ENCODE data around the gene HOXB7. TPM values are rescaled to one million over a fixed set of nuclear protein-coding genes. Genes with fewer than 3 reads are reported as not detected.
A peak's percentile ranks its signal among the peaks of the same experiment; 100 is the strongest.

Gene HOXB7
- total RNA-seq, 4 donors from 2014 or later, result 0.38 to 0.64 TPM; not detected in 2

- intact Hi-C loops (cut with DNase I), result no loop called here
- H3K27me3 ChIP-seq, result peaks cover 0 to 71% (median 0%) of the 10 kb centered on the region in 4 donors
- 56 to 57% methylated on average over 14 to 16 of the region's 16 CpGs for WGBS, 2 donors
- H3K4me1 ChIP-seq, result peaks cover 36 to 100% (median 80%) of the 10 kb centered on the region in 3 donors
- no peak for DNase-seq
- H3K36me3 ChIP-seq, result no peaks in the 10 kb centered on the region
- no peaks in the 10 kb centered on the region for H3K9me3 ChIP-seq
- H3K4me3 ChIP-seq, result peak overlapping the region; percentile 18 to 54 (median 38)
- no peak for TF ChIP-seq POLR2A (IDR thresholded peaks at IDR 0.05)
- TF ChIP-seq CTCF (IDR thresholded peaks at IDR 0.05), result no peak
- peak overlapping the region; percentile 89 to 95 (median 92) for H3K27ac ChIP-seq
These were observed 51.5 kb downstream of the HOXB7 start for GRCh38 chr17:48559122-48559839.

- no peak for TF ChIP-seq CTCF (IDR thresholded peaks at IDR 0.05)
- no peak for TF ChIP-seq POLR2A (IDR thresholded peaks at IDR 0.05)
- Histone ChIP-seq H3K36me3 (no peaks in the 10 kb centered on the region), H3K9me3 (no peaks in the 10 kb centered on the region), H3K27me3 (peaks cover 0 to 71% (median 0%) of the 10 kb centered on the region in 4 donors), H3K4me1 (peaks cover 31 to 100% (median 80%) of the 10 kb centered on the region in 3 donors), H3K27ac (peak overlapping the region; percentile 89 to 95 (median 92)), H3K4me3 (peak overlapping the region; percentile 18 to 54 (median 38))
- 52 to 66% methylated on average over 2 of the region's 2 CpGs for WGBS, 2 donors
- intact Hi-C loops (cut with DNase I), result no loop called here
- DNase-seq, result no peak
These were observed 52.0 kb downstream of the HOXB7 start for GRCh38 chr17:48558831-48559121.

GRCh38 chr17:48558057-48558830 is 52.6 kb downstream of the HOXB7 start:
- H3K27ac ChIP-seq, result peak overlapping the region; percentile 89 to 95 (median 92)
- peak overlapping the region; percentile 18 to 54 (median 38) for H3K4me3 ChIP-seq
- H3K4me1 ChIP-seq, result peaks cover 29 to 100% (median 76%) of the 10 kb centered on the region in 3 donors
- intact Hi-C loops (cut with DNase I), result no loop called here
- no peaks in the 10 kb centered on the region for H3K36me3 ChIP-seq
- no peak for TF ChIP-seq POLR2A (IDR thresholded peaks at IDR 0.05)
- no peak for TF ChIP-seq CTCF (IDR thresholded peaks at IDR 0.05)
- no peaks in the 10 kb centered on the region for H3K9me3 ChIP-seq
- H3K27me3 ChIP-seq, result peaks cover 0 to 66% (median 0%) of the 10 kb centered on the region in 4 donors
- 60 to 66% methylated on average over 6 to 12 of the region's 13 CpGs for WGBS, 2 donors
- no peak for DNase-seq

Small RNAs within 50 kb of the gene (small RNA-seq; reads per million reads assigned to genes)
- gene MIR196A1, result 0 to 0.09 (median 0.04) reads per million in 4 donors

Other genes starting within 250 kb of the HOXB7 start
- 1 to 10 TPM in 2 of 4 donors, under 1 TPM in 1, not detected in 1; 0.83 to 5.1 (median 3.4) TPM for gene SKAP1, start 180.8 kb downstream of the HOXB7 start, total RNA-seq
- under 1 TPM in 1 of 4 donors, not detected in 3; 0.19 TPM for gene HOXB1, start 80.0 kb downstream of the HOXB7 start, total RNA-seq
- gene HOXB2, start 65.9 kb downstream of the HOXB7 start, total RNA-seq, result 10 to 100 TPM in 3 of 4 donors, 1 to 10 TPM in 1; 9.2 to 24.2 (median 17.1) TPM
- gene HOXB4, start 32.7 kb downstream of the HOXB7 start, total RNA-seq, result 1 to 10 TPM in 3 of 4 donors, under 1 TPM in 1; 0.27 to 2.9 (median 1.8) TPM
- gene HOXB3, start 20.8 kb downstream of the HOXB7 start, total RNA-seq, result 10 to 100 TPM in 1 of 4 donors, 1 to 10 TPM in 3; 2.5 to 11.1 (median 5.8) TPM
- gene HOXB5, start 17.2 kb downstream of the HOXB7 start, total RNA-seq, result not detected
- gene HOXB6, start 6.0 kb downstream of the HOXB7 start, total RNA-seq, result 1 to 10 TPM in 2 of 4 donors, not detected in 2; 1.3 to 3.1 TPM
- gene HOXB8, start 4.3 kb upstream of the HOXB7 start, total RNA-seq, result not detected
- not detected for gene HOXB9, start 15.3 kb upstream of the HOXB7 start, total RNA-seq
- gene PRAC1, start 111.5 kb upstream of the HOXB7 start, total RNA-seq, result not detected
- gene PRAC2, start 112.2 kb upstream of the HOXB7 start, total RNA-seq, result not detected
- gene HOXB13, start 117.7 kb upstream of the HOXB7 start, total RNA-seq, result not detected
- under 1 TPM in 1 of 4 donors, not detected in 3; 0.19 TPM for gene TTLL6, start 206.2 kb upstream of the HOXB7 start, total RNA-seq
- gene CALCOCO2, start 220.0 kb upstream of the HOXB7 start, total RNA-seq, result 100 to 1,000 TPM in 1 of 4 donors, 10 to 100 TPM in 3; 62.3 to 129 (median 79.4) TPM